NB4 (cell line): ENCODE results near the gene CIT.

Experiments
- DNase-seq: peaks from one replicate; pipeline ENCODE4 v3.0.0; 2010; ENCODE audit warnings: low read depth
- H3K4me3 ChIP-seq: one replicate; pipeline ENCODE4 v1.5.1; 2011; ENCODE audit warnings: mild to moderate bottlenecking, low read depth, low read length, moderate library complexity
- MYC ChIP-seq: IDR thresholded peaks from 2 replicates; pipeline ENCODE4 v1.6.1; 2011; ENCODE audit warnings: low read depth, low read length
- POLR2A ChIP-seq: IDR thresholded peaks from 2 replicates; pipeline ENCODE4 v1.6.1; 2011; ENCODE audit warnings: mild to moderate bottlenecking; ENCODE audit not compliant: insufficient read length; ENCODE audit errors: extremely low read depth
- TF ChIP-seq, protein P1 (sequence below): IDR thresholded peaks from 2 replicates; pipeline ENCODE4 v1.6.1; 2011; ENCODE audit warnings: low read depth, low read length
- TF ChIP-seq, protein P2 (sequence below): IDR thresholded peaks from one replicate; pipeline ENCODE4 v1.5.1; 2012; ENCODE audit warnings: low read depth, low read length

The CIT gene

DNA sequence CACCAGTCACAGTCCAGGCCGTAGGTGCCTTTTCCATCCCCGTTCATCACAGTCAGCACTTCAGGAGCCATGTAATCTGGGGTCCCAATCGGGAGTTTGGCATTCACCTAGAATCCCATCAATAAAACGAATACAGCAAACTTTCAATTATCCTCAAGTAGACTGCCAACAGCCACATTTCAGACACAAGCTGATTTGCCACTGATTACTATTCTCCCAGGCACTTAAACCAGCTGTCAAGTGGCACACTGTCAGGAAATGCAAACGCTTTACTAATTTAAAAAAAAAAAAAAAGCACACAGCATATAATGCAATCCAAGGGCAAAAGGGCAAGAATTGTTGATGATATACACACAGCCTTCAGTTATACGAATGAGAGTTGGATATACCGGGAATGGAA, 51.9 kb downstream of the CIT start:
- no peak overlapping the region for H3K4me3 ChIP-seq
- TF ChIP-seq POLR2A (no peak), MYC (no peak)
- TF ChIP-seq, protein P1, sequence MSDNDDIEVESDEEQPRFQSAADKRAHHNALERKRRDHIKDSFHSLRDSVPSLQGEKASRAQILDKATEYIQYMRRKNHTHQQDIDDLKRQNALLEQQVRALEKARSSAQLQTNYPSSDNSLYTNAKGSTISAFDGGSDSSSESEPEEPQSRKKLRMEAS: no peak
- TF ChIP-seq, protein P2, sequence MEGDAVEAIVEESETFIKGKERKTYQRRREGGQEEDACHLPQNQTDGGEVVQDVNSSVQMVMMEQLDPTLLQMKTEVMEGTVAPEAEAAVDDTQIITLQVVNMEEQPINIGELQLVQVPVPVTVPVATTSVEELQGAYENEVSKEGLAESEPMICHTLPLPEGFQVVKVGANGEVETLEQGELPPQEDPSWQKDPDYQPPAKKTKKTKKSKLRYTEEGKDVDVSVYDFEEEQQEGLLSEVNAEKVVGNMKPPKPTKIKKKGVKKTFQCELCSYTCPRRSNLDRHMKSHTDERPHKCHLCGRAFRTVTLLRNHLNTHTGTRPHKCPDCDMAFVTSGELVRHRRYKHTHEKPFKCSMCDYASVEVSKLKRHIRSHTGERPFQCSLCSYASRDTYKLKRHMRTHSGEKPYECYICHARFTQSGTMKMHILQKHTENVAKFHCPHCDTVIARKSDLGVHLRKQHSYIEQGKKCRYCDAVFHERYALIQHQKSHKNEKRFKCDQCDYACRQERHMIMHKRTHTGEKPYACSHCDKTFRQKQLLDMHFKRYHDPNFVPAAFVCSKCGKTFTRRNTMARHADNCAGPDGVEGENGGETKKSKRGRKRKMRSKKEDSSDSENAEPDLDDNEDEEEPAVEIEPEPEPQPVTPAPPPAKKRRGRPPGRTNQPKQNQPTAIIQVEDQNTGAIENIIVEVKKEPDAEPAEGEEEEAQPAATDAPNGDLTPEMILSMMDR: no peak
- DNase-seq: no peak

DNA sequence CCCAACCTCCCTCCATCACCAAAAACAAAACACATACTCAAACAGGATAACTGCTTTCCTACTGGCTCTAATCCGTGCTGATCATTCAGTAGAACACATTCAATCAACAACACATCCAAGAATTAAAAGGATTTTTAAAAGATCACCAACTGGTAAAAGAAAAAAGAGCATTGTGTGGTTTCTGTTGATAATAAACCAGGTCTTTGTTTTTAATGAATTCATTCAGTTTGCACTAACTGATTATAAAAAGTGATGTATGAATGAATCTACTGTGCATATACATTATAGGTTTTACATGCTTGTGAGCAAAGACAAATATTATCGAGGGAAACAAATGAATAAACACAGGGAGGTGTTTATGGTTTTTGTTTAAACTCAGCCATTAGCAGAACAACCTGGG, 55.1 kb downstream of the CIT start:
- DNase-seq: no peak
- H3K4me3 ChIP-seq: no peak overlapping the region
- TF ChIP-seq POLR2A: no peak
- no peak for TF ChIP-seq MYC
- TF ChIP-seq, protein P1: no peak
- TF ChIP-seq, protein P2: no peak

DNA sequence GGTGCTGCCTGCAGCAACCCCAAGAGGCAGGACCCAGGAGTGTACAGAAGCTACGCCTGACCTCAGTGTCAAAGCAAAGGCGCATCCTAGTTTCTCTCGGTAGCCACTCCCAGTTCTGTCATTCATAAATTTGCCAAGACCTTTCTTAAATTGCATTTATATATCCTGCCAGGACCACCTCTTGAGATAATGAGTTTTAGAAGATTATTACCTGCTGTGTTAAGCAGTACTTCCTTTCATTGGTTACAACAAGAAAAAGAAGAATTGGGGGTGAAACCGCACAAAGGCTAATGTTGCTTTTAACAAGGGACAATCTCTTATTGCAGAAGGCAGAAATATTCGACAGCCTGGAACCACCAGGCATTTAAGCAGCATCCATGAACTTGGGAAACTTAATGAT, 57.8 kb downstream of the CIT start:
- no peak for TF ChIP-seq MYC
- TF ChIP-seq, protein P1: no peak
- TF ChIP-seq, protein P2: no peak
- TF ChIP-seq POLR2A: no peak
- DNase-seq: no peak
- H3K4me3 ChIP-seq: no peak overlapping the region

DNA sequence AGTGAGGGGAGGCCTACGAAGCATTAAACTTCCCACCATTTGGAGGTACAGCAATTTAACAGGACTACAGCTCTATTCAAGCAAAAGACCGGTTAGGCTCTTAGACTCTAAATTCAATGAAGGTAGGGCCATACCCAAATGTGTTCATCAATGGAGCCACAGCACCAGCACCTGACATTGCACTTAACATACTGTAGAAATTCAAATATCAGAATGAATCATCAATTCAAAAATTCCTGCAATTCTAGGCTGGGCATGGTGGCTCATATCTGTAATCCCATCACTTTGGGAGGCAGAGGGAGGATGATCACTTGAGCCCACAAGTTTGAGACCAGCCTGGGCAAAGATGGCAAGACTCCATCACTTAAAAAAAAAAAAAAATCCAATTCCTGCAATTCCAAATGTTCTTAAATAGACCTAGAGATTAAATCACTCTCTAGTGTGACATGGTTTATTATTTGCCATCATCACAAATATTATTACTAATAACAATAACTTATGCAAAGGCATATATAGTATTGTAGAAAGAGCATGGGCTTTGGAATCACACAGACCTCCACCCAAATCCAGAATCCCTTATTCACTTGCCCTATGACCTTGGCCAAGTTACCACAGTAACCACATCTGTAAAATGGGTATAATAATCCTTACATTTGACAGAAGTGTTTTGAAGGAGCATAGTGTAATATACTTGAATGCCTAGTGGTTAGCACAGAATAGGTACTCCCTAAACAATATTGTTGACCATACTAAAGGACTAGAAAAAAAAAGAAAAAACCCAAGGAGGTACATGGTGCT, 59.4 kb downstream of the CIT start:
- no peak for DNase-seq
- no peak overlapping the region for H3K4me3 ChIP-seq
- TF ChIP-seq MYC: no peak
- TF ChIP-seq, protein P1: no peak
- TF ChIP-seq, protein P2: no peak
- no peak for TF ChIP-seq POLR2A

DNA sequence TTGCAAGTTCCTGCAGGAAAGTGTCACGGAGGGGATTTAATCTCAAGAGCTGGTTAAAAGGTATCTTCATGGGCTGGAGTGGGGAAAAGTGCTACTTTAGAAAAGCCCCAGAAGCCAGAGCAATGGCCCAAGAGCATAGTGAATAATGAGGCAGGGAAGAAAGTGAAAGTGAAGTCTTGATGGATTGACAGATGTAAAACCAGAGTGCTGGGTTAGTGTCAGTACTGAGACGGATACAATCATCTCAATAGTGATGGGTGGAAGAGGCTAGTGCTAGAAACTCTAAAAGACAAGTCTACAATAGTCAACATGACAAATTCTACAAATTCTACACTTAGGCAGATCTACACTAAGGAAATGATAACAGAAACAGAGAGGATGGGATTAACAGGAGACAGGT, 68.1 kb downstream of the CIT start:
- no peak for DNase-seq
- no peak overlapping the region for H3K4me3 ChIP-seq
- TF ChIP-seq, protein P1: no peak
- no peak for TF ChIP-seq POLR2A
- no peak for TF ChIP-seq MYC
- TF ChIP-seq, protein P2: no peak
